ENCODE results near the gene SPTLC2.

Gene SPTLC2

DNA sequence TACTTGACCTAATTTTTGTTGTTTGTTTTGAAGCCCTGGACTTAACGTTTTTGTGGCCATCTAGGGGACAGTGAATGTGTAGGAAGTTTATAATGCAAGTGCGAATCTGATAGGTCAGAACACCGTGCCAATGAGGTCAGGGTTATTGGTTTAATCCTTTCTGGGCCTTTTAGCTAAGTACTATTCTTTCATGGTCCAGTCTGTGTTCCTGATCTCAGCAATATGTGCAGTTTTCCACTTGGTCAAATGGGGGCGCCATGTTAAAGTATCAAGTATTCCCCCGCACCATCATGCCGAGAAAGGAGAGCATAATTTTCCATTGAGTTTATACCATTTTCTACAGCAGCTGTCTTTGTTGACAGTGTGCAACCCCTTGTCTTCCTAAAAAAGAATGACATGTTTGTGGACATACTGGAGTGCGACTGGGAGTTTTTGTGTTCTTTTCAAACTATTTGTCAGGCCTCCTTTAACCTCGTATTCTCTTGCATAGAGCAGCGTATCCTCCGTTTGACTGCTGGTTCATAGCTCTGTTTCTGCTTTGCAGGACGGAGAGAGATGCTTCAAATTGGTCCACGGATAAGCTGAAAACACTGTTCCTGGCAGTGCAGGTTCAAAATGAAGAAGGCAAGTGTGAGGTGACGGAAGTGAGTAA, 157.2 kb downstream of the SPTLC2 start:
- DNase-seq (ENCODE audit: extremely low read depth, low read depth) = peak; percentile 20
- TF ChIP-seq, protein P1, sequence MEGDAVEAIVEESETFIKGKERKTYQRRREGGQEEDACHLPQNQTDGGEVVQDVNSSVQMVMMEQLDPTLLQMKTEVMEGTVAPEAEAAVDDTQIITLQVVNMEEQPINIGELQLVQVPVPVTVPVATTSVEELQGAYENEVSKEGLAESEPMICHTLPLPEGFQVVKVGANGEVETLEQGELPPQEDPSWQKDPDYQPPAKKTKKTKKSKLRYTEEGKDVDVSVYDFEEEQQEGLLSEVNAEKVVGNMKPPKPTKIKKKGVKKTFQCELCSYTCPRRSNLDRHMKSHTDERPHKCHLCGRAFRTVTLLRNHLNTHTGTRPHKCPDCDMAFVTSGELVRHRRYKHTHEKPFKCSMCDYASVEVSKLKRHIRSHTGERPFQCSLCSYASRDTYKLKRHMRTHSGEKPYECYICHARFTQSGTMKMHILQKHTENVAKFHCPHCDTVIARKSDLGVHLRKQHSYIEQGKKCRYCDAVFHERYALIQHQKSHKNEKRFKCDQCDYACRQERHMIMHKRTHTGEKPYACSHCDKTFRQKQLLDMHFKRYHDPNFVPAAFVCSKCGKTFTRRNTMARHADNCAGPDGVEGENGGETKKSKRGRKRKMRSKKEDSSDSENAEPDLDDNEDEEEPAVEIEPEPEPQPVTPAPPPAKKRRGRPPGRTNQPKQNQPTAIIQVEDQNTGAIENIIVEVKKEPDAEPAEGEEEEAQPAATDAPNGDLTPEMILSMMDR (IDR thresholded peaks at IDR 0.05; ENCODE audit: low read depth, low read length) = peak; percentile 74

- DNase-seq (ENCODE audit: extremely low read depth, low read depth) = no peak
- TF ChIP-seq, protein P1 (IDR thresholded peaks at IDR 0.05; ENCODE audit: low read depth, low read length) = no peak
Measured at GRCh38 chr14:77458249-77458950, 158.0 kb downstream of the SPTLC2 start.

DNA sequence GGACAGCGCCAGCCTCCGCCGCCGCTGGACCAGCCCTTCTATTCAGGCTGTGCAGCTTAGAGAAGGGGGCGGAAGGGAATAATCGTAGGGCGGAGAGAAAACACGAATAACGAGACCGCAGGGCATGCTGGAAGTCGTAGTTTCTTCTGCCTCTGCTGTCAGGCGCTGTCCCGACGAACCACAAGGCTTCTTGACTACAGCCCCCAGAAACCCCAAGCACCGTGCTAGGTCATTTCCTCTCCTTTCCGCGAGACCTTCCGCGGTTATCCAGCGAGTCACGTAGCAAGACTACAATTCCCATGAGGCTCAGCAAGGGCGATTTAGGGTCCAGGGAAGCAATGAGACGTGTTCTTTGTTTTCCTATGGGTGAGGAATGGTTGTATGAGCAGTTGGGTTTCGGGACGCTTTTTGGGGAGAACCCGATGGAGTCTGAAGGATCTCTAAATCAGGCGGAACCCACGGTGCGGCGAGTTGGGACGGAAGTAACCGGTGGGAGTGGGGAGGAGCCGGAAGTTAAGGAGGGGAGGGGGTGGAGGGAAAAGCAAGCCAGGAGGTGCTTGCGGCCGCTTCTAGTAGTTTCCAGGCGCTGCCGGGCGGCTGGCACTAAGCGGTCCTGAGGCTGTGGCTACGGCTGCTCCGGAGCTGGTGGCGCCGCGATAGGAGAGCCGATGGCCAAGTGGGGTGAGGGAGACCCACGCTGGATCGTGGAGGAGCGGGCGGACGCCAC, 158.8 kb downstream of the SPTLC2 start, which contains the start of the genes AHSA1 and VIPAS39:
TSS of gene AHSA1 (plus strand) at position 572 of the 727 bp plus-strand sequence. CDS start at position 669, 97 bp downstream.
TSS of gene VIPAS39 (minus strand) at position 80 of the 727 bp plus-strand sequence. CDS start 3,499 bp downstream, outside the sequence.
- peak; percentile 95 for DNase-seq (ENCODE audit: extremely low read depth, low read depth)
- TF ChIP-seq, protein P1 (IDR thresholded peaks at IDR 0.05; ENCODE audit: low read depth, low read length) = no peak

DNA sequence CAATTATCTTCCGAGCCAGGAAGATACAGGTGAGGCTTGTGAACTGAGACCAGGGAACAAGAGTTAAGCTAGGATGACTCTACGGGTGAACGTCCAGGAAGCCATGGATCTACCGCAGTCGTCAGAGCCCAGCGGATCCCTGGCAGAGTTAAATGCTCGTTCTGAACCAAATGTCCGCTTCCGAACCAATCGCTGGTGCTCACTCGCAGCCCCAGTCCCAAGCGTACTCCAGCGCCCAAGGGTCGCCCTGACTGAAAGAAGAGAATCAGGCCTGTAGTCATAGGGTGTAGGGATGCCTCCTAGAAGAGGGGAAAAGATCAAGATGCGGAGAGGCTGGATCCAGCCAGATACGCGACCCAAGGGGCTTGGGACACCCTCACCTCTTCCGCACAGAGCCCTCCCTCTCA, 159.3 kb downstream of the SPTLC2 start:
- TF ChIP-seq, protein P1 (IDR thresholded peaks at IDR 0.05; ENCODE audit: low read depth, low read length) = no peak
- no peak for DNase-seq (ENCODE audit: extremely low read depth, low read depth)

Data from AG09319 (cell line).